Naive thymus-derived CD4-positive, alpha-beta T cell (primary cell): ENCODE results near the gene CHRM1. TPM values are rescaled to one million over a fixed set of nuclear protein-coding genes. Genes with fewer than 3 reads are reported as not detected.

Experiments
- ATAC-seq: fragments of 150-1000 bp; cut with Tn5 transposase; 2 replicates; pipeline ENCODE4 v1.10.0; 2021; ENCODE audit warnings: mild to moderate bottlenecking, moderate library complexity
- CTCF ChIA-PET: fragments of 350-600 bp; sonication (Branson Sonifier 250); formaldehyde crosslinking; loops from one replicate; lab custom pipeline; 2021; ENCODE audit warnings: antibody characterized with exemption; lab: Charles Lee
- POLR2A ChIA-PET: fragments of 350-600 bp; sonication (Branson Sonifier 250); formaldehyde crosslinking; loops from one replicate; lab custom pipeline; 2021; ENCODE audit warnings: antibody characterized with exemption, inconsistent platforms; lab: Charles Lee
- DNase-seq, 9 donors: peaks; one replicate each; pipeline versions ENCODE4 v3.0.0 to v3.0.0-alpha.2; 2020 to 2022; ENCODE audit warnings: mixed read lengths in 1 of 9
- H3K27ac ChIP-seq: one replicate; pipeline ENCODE4 v1.7.0; 2013; ENCODE audit warnings: mild to moderate bottlenecking, low read depth, low read length, moderate library complexity
- H3K27me3 ChIP-seq, 2 donors: one replicate each; pipeline ENCODE4 v1.7.0; 2013; ENCODE audit warnings: low read length in 2 of 2, mild to moderate bottlenecking in 2 of 2, moderate library complexity in 2 of 2; ENCODE audit not compliant: control insufficient read depth in 2 of 2, insufficient read depth in 2 of 2
- H3K36me3 ChIP-seq, 3 experiments: 1 replicate in 2 of 3; 2 replicates in 1 of 3; pipeline ENCODE4 v1.7.0; 2013; ENCODE audit warnings: low read length in 3 of 3, mild to moderate bottlenecking in 3 of 3, moderate library complexity in 1 of 3; ENCODE audit not compliant: insufficient read depth in 3 of 3, control insufficient read depth in 2 of 3
- H3K4me1 ChIP-seq, 2 donors: one replicate each; pipeline ENCODE4 v1.7.0; 2013; ENCODE audit warnings: low read length in 2 of 2, mild to moderate bottlenecking in 2 of 2, moderate library complexity in 1 of 2; ENCODE audit not compliant: control insufficient read depth in 2 of 2, insufficient read depth in 2 of 2
- H3K4me3 ChIP-seq: 2 replicates; pipeline ENCODE4 v1.7.0; 2013; ENCODE audit warnings: mild to moderate bottlenecking, low read length
- H3K9me3 ChIP-seq, 3 experiments: 1 replicate in 2 of 3; 2 replicates in 1 of 3; pipeline ENCODE4 v1.7.0; 2013; ENCODE audit warnings: low read length in 3 of 3; ENCODE audit not compliant: control insufficient read depth in 2 of 3
- H3K27ac Mint-ChIP-seq, 9 donors: one replicate each; pipeline ENCODE4 v1.8.0; 2020 to 2022; ENCODE audit warnings: mixed read lengths in 9 of 9, mild to moderate bottlenecking in 8 of 9, moderate library complexity in 5 of 9, inconsistent platforms in 2 of 9
- H3K27me3 Mint-ChIP-seq, 5 donors: one replicate each; pipeline ENCODE4 v1.8.0; 2021 to 2022; ENCODE audit warnings: mixed read lengths in 5 of 5, mild to moderate bottlenecking in 1 of 5
- H3K36me3 Mint-ChIP-seq, 5 donors: one replicate each; pipeline ENCODE4 v1.8.0; 2020 to 2022; ENCODE audit warnings: mixed read lengths in 5 of 5, mild to moderate bottlenecking in 3 of 5, inconsistent platforms in 1 of 5
- H3K4me1 Mint-ChIP-seq, 7 donors: one replicate each; pipeline ENCODE4 v1.8.0; 2020 to 2022; ENCODE audit warnings: mixed read lengths in 7 of 7, mild to moderate bottlenecking in 3 of 7, inconsistent platforms in 1 of 7
- H3K4me3 Mint-ChIP-seq, 10 donors: one replicate each; pipeline ENCODE4 v1.8.0; 2020 to 2022; ENCODE audit warnings: mild to moderate bottlenecking in 10 of 10, mixed read lengths in 10 of 10, moderate library complexity in 6 of 10, inconsistent platforms in 2 of 10
- H3K9me3 Mint-ChIP-seq, 11 donors: one replicate each; pipeline ENCODE4 v1.8.0; 2020 to 2022; ENCODE audit warnings: mixed read lengths in 11 of 11, mild to moderate bottlenecking in 4 of 11, inconsistent platforms in 1 of 11, moderate library complexity in 1 of 11
- intact Hi-C, 2 donors: fragments of 100-400 bp; cut with micrococcal nuclease; formaldehyde crosslinking; loops; one replicate each; pipeline ENCODE4 v1.15.1; 2023
- polyA plus RNA-seq, 2 donors: library from polyadenylated mRNA; unstranded; fragments of 300-500 nt; fragmentation: Illumina TruSeq; gene quantifications; one replicate each; pipeline ENCODE4 v1.2.3, GENCODE V29; 2021
- total RNA-seq, 6 experiments: library from RNA in 5 of 6; stranded (reverse) in 5 of 6; gene quantifications; 1 replicate in 5 of 6; 2 replicates in 1 of 6; pipeline ENCODE4 v1.2.3 and lab custom pipeline; 2021 to 2026

CHRM1 gene
- total and polyA plus RNA-seq, 7 experiments from 2014 or later = not detected

- no peak overlapping the region for H3K27ac ChIP-seq
- ChIA-PET CTCF (interaction anchor here (0.6 to 0.8 kb wide), 2 partner anchors 21 to 35 kb away, joined by 3 to 5 read pairs; no protein-coding TSS in a partner anchor), POLR2A (interaction anchor here (0.7 to 2.2 kb wide), 5 partner anchors 29 to 294 kb away, joined by 3 to 7 read pairs (median 4); partner anchors contain the start of gene TUT1)
- Mint-ChIP-seq H3K36me3 (peaks cover 18 to 55% (median 38%) of the 10 kb centered on the region in 5 donors), H3K27me3 (peaks cover 0 to 4% (median 0%) of the 10 kb centered on the region in 5 donors), H3K4me3 (peak overlapping the region in 3 of 10 donors; percentile 25 to 64 (median 55)), H3K27ac (peak overlapping the region in 4 of 9 donors; percentile 38 to 70 (median 61)), H3K4me1 (peaks cover 31 to 53% (median 46%) of the 10 kb centered on the region in 7 donors), H3K9me3 (no peaks in the 10 kb centered on the region)
- H3K4me3 ChIP-seq = no peak overlapping the region
- no peaks in the 10 kb centered on the region for H3K27me3 ChIP-seq
- H3K9me3 ChIP-seq = no peaks in the 10 kb centered on the region
- intact Hi-C loops = no loop called here
- no peak for ATAC-seq
- H3K4me1 ChIP-seq = peaks cover 26 to 27% of the 10 kb centered on the region in 2 donors
- DNase-seq = no peak
- H3K36me3 ChIP-seq = peaks cover 44 to 82% (median 46%) of the 10 kb centered on the region in 3 experiments
Measured at GRCh38 chr11:62885137-62885750, 35.9 kb downstream of the CHRM1 start.

DNA sequence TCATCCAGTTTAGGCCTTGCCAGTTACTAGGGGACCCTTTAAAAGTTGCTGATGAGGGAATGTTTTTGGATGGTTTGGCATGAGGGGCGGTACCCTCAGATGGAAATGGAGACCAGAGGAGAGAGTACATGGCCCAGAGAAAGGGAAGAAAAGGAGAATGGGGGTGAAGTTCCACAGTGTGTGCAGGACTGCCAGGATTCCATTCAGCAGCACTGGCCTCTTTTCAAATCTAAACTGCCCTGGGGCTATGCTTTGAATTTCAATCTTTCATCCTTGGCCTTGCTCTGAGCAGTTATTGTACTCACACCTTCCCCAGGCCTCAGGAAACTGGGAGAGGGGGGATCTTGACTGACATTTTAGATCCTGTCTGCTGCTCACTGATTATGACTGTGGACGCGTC lies 37.5 kb downstream of the CHRM1 start:
- Mint-ChIP-seq H3K9me3 (no peaks in the 10 kb centered on the region), H3K27me3 (peaks cover 0 to 4% (median 0%) of the 10 kb centered on the region in 5 donors), H3K4me1 (peaks cover 39 to 60% (median 55%) of the 10 kb centered on the region in 7 donors), H3K36me3 (peaks cover 11 to 48% (median 35%) of the 10 kb centered on the region in 5 donors), H3K4me3 (peak overlapping the region in 8 of 10 donors; percentile 51 to 100 (median 98)), H3K27ac (peak overlapping the region in 8 of 9 donors; percentile 60 to 100 (median 99))
- ChIA-PET POLR2A (interaction anchor here (1.1 to 5.1 kb wide), 5 partner anchors 11 to 292 kb away, joined by 4 to 99 read pairs (median 7); partner anchors contain the start of genes C11orf98, CSKMT and TUT1), CTCF (no interaction called here)
- Histone ChIP-seq H3K27me3 (no peaks in the 10 kb centered on the region), H3K4me1 (peaks cover 34 to 35% of the 10 kb centered on the region in 2 donors), H3K36me3 (peaks cover 39 to 67% (median 40%) of the 10 kb centered on the region in 3 experiments), H3K27ac (peak overlapping the region; percentile 94), H3K9me3 (no peaks in the 10 kb centered on the region), H3K4me3 (no peak overlapping the region)
- no peak for DNase-seq
- no peak for ATAC-seq
- intact Hi-C loops = loop anchor here (5.0 kb wide), 3 partner anchors 481 to 799 kb away; partner anchors contain the start of genes INCENP (in 1 of the 2) and RTN3 (in 1 of the 2)

GRCh38 chr11:62882788-62883501 lies 38.2 kb downstream of the CHRM1 start:
- POLR2A ChIA-PET = interaction anchor here (0.6 to 5.1 kb wide), 10 partner anchors 11 to 218 kb away, joined by 3 to 99 read pairs (median 10); partner anchors contain the start of genes C11orf98, CSKMT, UQCC3 and WDR74
- Mint-ChIP-seq H3K27ac (peak overlapping the region; percentile 86 to 100 (median 99)), H3K36me3 (peaks cover 8 to 48% (median 34%) of the 10 kb centered on the region in 5 donors), H3K9me3 (no peaks in the 10 kb centered on the region), H3K4me1 (peaks cover 39 to 60% (median 55%) of the 10 kb centered on the region in 7 donors), H3K27me3 (peaks cover 0 to 4% (median 0%) of the 10 kb centered on the region in 5 donors), H3K4me3 (peak overlapping the region; percentile 98 to 100 (median 100))
- no peaks in the 10 kb centered on the region for H3K9me3 ChIP-seq
- H3K4me1 ChIP-seq = peaks cover 34 to 35% of the 10 kb centered on the region in 2 donors
- no peak for ATAC-seq
- intact Hi-C loops = loop anchor here (5.0 kb wide), 3 partner anchors 481 to 799 kb away; partner anchors contain the start of genes INCENP (in 1 of the 2) and RTN3 (in 1 of the 2)
- H3K27me3 ChIP-seq = no peaks in the 10 kb centered on the region
- H3K4me3 ChIP-seq = peak overlapping the region; percentile 97
- CTCF ChIA-PET = interaction anchor here (1.3 kb wide), 1 partner anchor 27 kb away, joined by 4 read pairs; no protein-coding TSS in a partner anchor
- H3K36me3 ChIP-seq = peaks cover 34 to 60% (median 39%) of the 10 kb centered on the region in 3 experiments
- H3K27ac ChIP-seq = peak overlapping the region; percentile 94
- no peak for DNase-seq

- Mint-ChIP-seq H3K36me3 (peaks cover 8 to 48% (median 34%) of the 10 kb centered on the region in 5 donors), H3K9me3 (no peaks in the 10 kb centered on the region), H3K27me3 (peaks cover 0 to 4% (median 0%) of the 10 kb centered on the region in 5 donors), H3K4me3 (peak overlapping the region; percentile 98 to 100 (median 100)), H3K4me1 (peaks cover 39 to 60% (median 55%) of the 10 kb centered on the region in 7 donors), H3K27ac (peak overlapping the region; percentile 98 to 100 (median 99))
- peak overlapping the region; percentile 94 for H3K27ac ChIP-seq
- ChIA-PET POLR2A (interaction anchor here (0.7 to 5.1 kb wide), 17 partner anchors 10 to 1105 kb away, joined by 3 to 99 read pairs (median 11); partner anchors contain the start of genes LRRN4CL, NXF1, POLR2G and STX5), CTCF (interaction anchor here (0.8 to 1.3 kb wide), 2 partner anchors 26 to 153 kb away, joined by 3 to 4 read pairs; no protein-coding TSS in a partner anchor)
- H3K36me3 ChIP-seq = peaks cover 30 to 54% (median 39%) of the 10 kb centered on the region in 3 experiments
- H3K27me3 ChIP-seq = no peaks in the 10 kb centered on the region
- no peak for DNase-seq
- H3K4me1 ChIP-seq = peaks cover 34 to 35% of the 10 kb centered on the region in 2 donors
- ATAC-seq = no peak
- no peaks in the 10 kb centered on the region for H3K9me3 ChIP-seq
- intact Hi-C loops = loop anchor here (5.0 kb wide), 3 partner anchors 480 to 800 kb away; partner anchors contain the start of genes INCENP (in 1 of the 2) and RTN3 (in 1 of the 2)
- H3K4me3 ChIP-seq = peak overlapping the region; percentile 97
Measured at GRCh38 chr11:62882431-62882749, 38.8 kb downstream of the CHRM1 start.

DNA sequence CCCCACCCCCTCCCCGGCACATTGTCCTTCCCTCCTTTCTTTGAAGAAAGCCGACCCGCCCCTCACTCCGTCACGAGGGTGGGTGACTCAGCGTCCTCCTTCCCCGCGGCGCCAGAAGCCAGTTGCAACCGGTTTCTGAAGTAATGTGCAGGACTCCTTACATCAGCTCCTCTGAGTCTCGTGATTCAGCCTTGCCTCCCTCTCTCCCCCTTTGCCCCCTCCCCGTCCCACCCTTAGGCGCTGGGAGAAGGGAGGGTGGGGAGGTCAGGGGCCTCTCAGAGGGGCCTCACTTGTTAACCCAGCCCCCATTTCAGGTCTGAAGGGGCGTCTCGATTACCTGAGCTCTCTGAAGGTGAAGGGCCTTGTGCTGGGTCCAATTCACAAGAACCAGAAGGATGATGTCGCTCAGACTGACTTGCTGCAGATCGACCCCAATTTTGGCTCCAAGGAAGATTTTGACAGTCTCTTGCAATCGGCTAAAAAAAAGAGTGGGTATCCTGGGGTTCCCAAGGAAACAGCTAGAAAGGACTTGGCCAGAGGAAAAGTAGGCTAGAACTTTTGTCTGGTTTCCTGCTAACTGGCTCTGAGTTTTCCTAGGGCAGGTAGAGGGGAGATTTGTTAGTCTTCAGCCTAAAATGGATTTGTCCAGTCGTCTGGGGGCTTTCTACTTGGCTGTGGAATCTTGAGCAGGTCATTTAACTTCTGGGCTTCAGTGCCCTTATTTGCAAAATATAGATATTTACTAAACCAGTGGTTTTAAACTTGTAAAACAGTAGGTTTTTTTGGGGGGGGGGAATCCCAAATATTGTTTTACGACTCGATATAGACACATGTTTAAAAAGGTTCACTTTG lies 39.4 kb downstream of the CHRM1 start:
- ChIA-PET POLR2A (interaction anchor here (0.7 to 5.1 kb wide), 41 partner anchors 8 to 1106 kb away, joined by 3 to 99 read pairs (median 5); partner anchors contain the start of genes C11orf98, CSKMT, EEF1G and HNRNPUL2), CTCF (interaction anchor here (0.6 to 3.0 kb wide), 11 partner anchors 12 to 290 kb away, joined by 3 to 15 read pairs (median 4); partner anchors contain the start of genes C11orf98, CSKMT, STX5 and TEX54)
- Mint-ChIP-seq H3K27me3 (peaks cover 0 to 4% (median 0%) of the 10 kb centered on the region in 5 donors), H3K4me1 (peaks cover 35 to 60% (median 53%) of the 10 kb centered on the region in 7 donors), H3K9me3 (no peaks in the 10 kb centered on the region), H3K4me3 (peak overlapping the region; percentile 98 to 100 (median 100)), H3K27ac (peak overlapping the region; percentile 98 to 100 (median 99)), H3K36me3 (peaks cover 8 to 44% (median 29%) of the 10 kb centered on the region in 5 donors)
- H3K9me3 ChIP-seq = no peaks in the 10 kb centered on the region
- intact Hi-C loops = loop anchor here (1.0 to 5.0 kb wide), 20 partner anchors 20 to 800 kb away; partner anchors contain the start of genes HNRNPUL2 (in 2 of the 2), NXF1 (in 2 of the 2), EEF1G (in 1 of the 2) and INCENP (in 1 of the 2)
- H3K4me3 ChIP-seq = peak overlapping the region; percentile 97
- peaks cover 24 to 48% (median 38%) of the 10 kb centered on the region in 3 experiments for H3K36me3 ChIP-seq
- H3K4me1 ChIP-seq = peaks cover 34 to 35% of the 10 kb centered on the region in 2 donors
- peak; percentile 79 for ATAC-seq
- no peaks in the 10 kb centered on the region for H3K27me3 ChIP-seq
- peak overlapping the region; percentile 94 for H3K27ac ChIP-seq
- DNase-seq = peak; percentile 74 to 97 (median 86)
